ENCODE data around the gene NMS. TPM values are rescaled to one million over a fixed set of nuclear protein-coding genes. Genes with fewer than 3 reads are reported as not detected.

NMS gene
- total RNA-seq, 5 donors from 2014 or later (not counting 1 experiment from before 2014, with no cell fraction given), result not detected

GRCh38 chr2:100509066-100509465 lies 38.8 kb downstream of the NMS start:
- Mint-ChIP-seq H3K9me3 (peaks cover 4 to 20% (median 20%) of the 10 kb centered on the region in 3 donors), H3K4me1 (peaks cover 0 to 2% (median 0%) of the 10 kb centered on the region in 3 donors), H3K4me3 (no peak overlapping the region), H3K27ac (no peak overlapping the region), H3K36me3 (no peaks in the 10 kb centered on the region), H3K27me3 (peaks cover 3 to 16% of the 10 kb centered on the region in 2 donors)
- Histone ChIP-seq H3K27ac (ENCODE audit: low read length) (no peak overlapping the region), H3K9me3 (no peaks in the 10 kb centered on the region), H3K27me3 (replicated peaks in 1 of 2; ENCODE audit: control insufficient read depth in 2 of 2, extremely low read depth in 1 of 2, insufficient read depth in 2 of 2, low read length in 1 of 2) (peaks cover 0 to 3% of the 10 kb centered on the region in 2 experiments), H3K4me3 (ENCODE audit: control insufficient read depth in 1 of 2, extremely low read depth in 1 of 2, low read length in 1 of 2) (no peak overlapping the region), H3K36me3 (ENCODE audit: control insufficient read depth in 2 of 2, extremely low read depth in 1 of 2, insufficient read depth in 1 of 2, low read length in 1 of 2) (no peaks in the 10 kb centered on the region), H3K4me1 (ENCODE audit: control insufficient read depth in 1 of 2, extremely low read depth in 1 of 2, insufficient read depth in 2 of 2, low read length in 2 of 2) (no peaks in the 10 kb centered on the region)
- 100% methylated on average over 4 of the region's 7 CpGs for WGBS (ENCODE audit: insufficient coverage)
- ChIA-PET CTCF (no interaction called here), POLR2A (interaction anchor here in 1 of 2 donors (0.7 kb wide), 1 partner anchor 585 kb away, joined by 3 read pairs; no protein-coding TSS in a partner anchor)
- ATAC-seq (replicated peaks in 1 of 4) (no peak), DNase-seq (no peak)

- ATAC-seq (replicated peaks in 1 of 4) (no peak), DNase-seq (no peak)
- H3K36me3 Mint-ChIP-seq, result no peaks in the 10 kb centered on the region
- H3K27ac Mint-ChIP-seq, result no peak overlapping the region
- 29% methylated on average over 2 of the region's 4 CpGs for WGBS (ENCODE audit: insufficient coverage)
- ChIA-PET POLR2A (interaction anchor here in 1 of 2 donors (0.6 kb wide), 1 partner anchor 498 kb away, joined by 3 read pairs; no protein-coding TSS in a partner anchor), CTCF (no interaction called here)
- no peak overlapping the region for H3K4me3 ChIP-seq (ENCODE audit: control insufficient read depth in 1 of 2, extremely low read depth in 1 of 2, low read length in 1 of 2)
- H3K9me3 ChIP-seq, result no peaks in the 10 kb centered on the region
- H3K27me3 ChIP-seq (replicated peaks in 1 of 2; ENCODE audit: control insufficient read depth in 2 of 2, extremely low read depth in 1 of 2, insufficient read depth in 2 of 2, low read length in 1 of 2), result no peaks in the 10 kb centered on the region
- no peaks in the 10 kb centered on the region for H3K4me1 ChIP-seq (ENCODE audit: control insufficient read depth in 1 of 2, extremely low read depth in 1 of 2, insufficient read depth in 2 of 2, low read length in 2 of 2)
- no peak overlapping the region for H3K27ac ChIP-seq (ENCODE audit: low read length)
- no peak overlapping the region for H3K4me3 Mint-ChIP-seq
- peaks cover 0 to under 1% (median 0%) of the 10 kb centered on the region in 3 donors for H3K9me3 Mint-ChIP-seq
- H3K36me3 ChIP-seq (ENCODE audit: control insufficient read depth in 2 of 2, extremely low read depth in 1 of 2, insufficient read depth in 1 of 2, low read length in 1 of 2), result no peaks in the 10 kb centered on the region
- H3K4me1 Mint-ChIP-seq, result peaks cover 0 to 2% (median 0%) of the 10 kb centered on the region in 3 donors
- H3K27me3 Mint-ChIP-seq, result peaks cover 2 to 12% of the 10 kb centered on the region in 2 donors
Observed at GRCh38 chr2:100513650-100514049, 43.4 kb downstream of the NMS start.

- no peak overlapping the region for H3K4me3 Mint-ChIP-seq
- peaks cover 5 to 11% of the 10 kb centered on the region in 2 donors for H3K27me3 Mint-ChIP-seq
- no peak overlapping the region for H3K27ac Mint-ChIP-seq
- H3K4me1 ChIP-seq (ENCODE audit: control insufficient read depth in 1 of 2, extremely low read depth in 1 of 2, insufficient read depth in 2 of 2, low read length in 2 of 2), result no peaks in the 10 kb centered on the region
- H3K27me3 ChIP-seq (replicated peaks in 1 of 2; ENCODE audit: control insufficient read depth in 2 of 2, extremely low read depth in 1 of 2, insufficient read depth in 2 of 2, low read length in 1 of 2), result no peaks in the 10 kb centered on the region
- no peaks in the 10 kb centered on the region for H3K9me3 ChIP-seq
- WGBS (ENCODE audit: insufficient coverage), result no CpG with 5 or more reads among the region's 1 CpG
- no peak overlapping the region for H3K27ac ChIP-seq (ENCODE audit: low read length)
- ChIA-PET POLR2A (no interaction called here), CTCF (no interaction called here)
- no peak overlapping the region for H3K4me3 ChIP-seq (ENCODE audit: control insufficient read depth in 1 of 2, extremely low read depth in 1 of 2, low read length in 1 of 2)
- DNase-seq, result no peak
- no peaks in the 10 kb centered on the region for H3K36me3 ChIP-seq (ENCODE audit: control insufficient read depth in 2 of 2, extremely low read depth in 1 of 2, insufficient read depth in 1 of 2, low read length in 1 of 2)
- ATAC-seq (replicated peaks in 1 of 4), result no peak
- no peaks in the 10 kb centered on the region for H3K9me3 Mint-ChIP-seq
- peaks cover 0 to 2% (median 0%) of the 10 kb centered on the region in 3 donors for H3K4me1 Mint-ChIP-seq
- no peaks in the 10 kb centered on the region for H3K36me3 Mint-ChIP-seq
Observed at GRCh38 chr2:100517556-100517955, 47.3 kb downstream of the NMS start.

GRCh38 chr2:100518801-100519200 lies 48.5 kb downstream of the NMS start:
- Histone ChIP-seq H3K27me3 (replicated peaks in 1 of 2; ENCODE audit: control insufficient read depth in 2 of 2, extremely low read depth in 1 of 2, insufficient read depth in 2 of 2, low read length in 1 of 2) (no peaks in the 10 kb centered on the region), H3K4me3 (ENCODE audit: control insufficient read depth in 1 of 2, extremely low read depth in 1 of 2, low read length in 1 of 2) (no peak overlapping the region), H3K27ac (ENCODE audit: low read length) (no peak overlapping the region), H3K4me1 (ENCODE audit: control insufficient read depth in 1 of 2, extremely low read depth in 1 of 2, insufficient read depth in 2 of 2, low read length in 2 of 2) (no peaks in the 10 kb centered on the region), H3K9me3 (no peaks in the 10 kb centered on the region), H3K36me3 (ENCODE audit: control insufficient read depth in 2 of 2, extremely low read depth in 1 of 2, insufficient read depth in 1 of 2, low read length in 1 of 2) (no peaks in the 10 kb centered on the region)
- Mint-ChIP-seq H3K4me3 (no peak overlapping the region), H3K4me1 (peaks cover 0 to under 1% (median 0%) of the 10 kb centered on the region in 3 donors), H3K27me3 (peaks cover 5 to 11% of the 10 kb centered on the region in 2 donors), H3K36me3 (no peaks in the 10 kb centered on the region), H3K27ac (no peak overlapping the region), H3K9me3 (no peaks in the 10 kb centered on the region)
- 33% methylated on average over 1 of the region's 2 CpGs for whole genome bisulfite sequencing (ENCODE audit: insufficient coverage)
- ATAC-seq (replicated peaks in 1 of 4), result no peak
- CTCF ChIA-PET, result no interaction called here
- no peak for DNase-seq
- POLR2A ChIA-PET, result no interaction called here

- ChIA-PET POLR2A (no interaction called here), CTCF (no interaction called here)
- WGBS (ENCODE audit: insufficient coverage), result 67% methylated on average over 1 of the region's 2 CpGs
- DNase-seq (no peak), ATAC-seq (replicated peaks in 1 of 4) (no peak)
- H3K36me3 ChIP-seq (ENCODE audit: control insufficient read depth in 2 of 2, extremely low read depth in 1 of 2, insufficient read depth in 1 of 2, low read length in 1 of 2), result no peaks in the 10 kb centered on the region
- no peaks in the 10 kb centered on the region for H3K36me3 Mint-ChIP-seq
- no peaks in the 10 kb centered on the region for H3K9me3 ChIP-seq
- no peaks in the 10 kb centered on the region for H3K27me3 ChIP-seq (replicated peaks in 1 of 2; ENCODE audit: control insufficient read depth in 2 of 2, extremely low read depth in 1 of 2, insufficient read depth in 2 of 2, low read length in 1 of 2)
- no peak overlapping the region for H3K27ac ChIP-seq (ENCODE audit: low read length)
- H3K4me3 ChIP-seq (ENCODE audit: control insufficient read depth in 1 of 2, extremely low read depth in 1 of 2, low read length in 1 of 2), result no peak overlapping the region
- no peak overlapping the region for H3K27ac Mint-ChIP-seq
- no peaks in the 10 kb centered on the region for H3K4me1 Mint-ChIP-seq
- no peaks in the 10 kb centered on the region for H3K4me1 ChIP-seq (ENCODE audit: control insufficient read depth in 1 of 2, extremely low read depth in 1 of 2, insufficient read depth in 2 of 2, low read length in 2 of 2)
- H3K27me3 Mint-ChIP-seq, result peaks cover 5 to 11% of the 10 kb centered on the region in 2 donors
- no peak overlapping the region for H3K4me3 Mint-ChIP-seq
- H3K9me3 Mint-ChIP-seq, result no peaks in the 10 kb centered on the region
Observed at GRCh38 chr2:100520224-100520623, 49.9 kb downstream of the NMS start.

GRCh38 chr2:100522430-100522829 lies 52.1 kb downstream of the NMS start:
- no peaks in the 10 kb centered on the region for H3K4me1 Mint-ChIP-seq
- WGBS (ENCODE audit: insufficient coverage), result 100% methylated on average over 1 of the region's 1 CpG
- H3K27me3 Mint-ChIP-seq, result peaks cover 5 to 11% of the 10 kb centered on the region in 2 donors
- POLR2A ChIA-PET, result no interaction called here
- no peaks in the 10 kb centered on the region for H3K9me3 Mint-ChIP-seq
- no peaks in the 10 kb centered on the region for H3K27me3 ChIP-seq (replicated peaks in 1 of 2; ENCODE audit: control insufficient read depth in 2 of 2, extremely low read depth in 1 of 2, insufficient read depth in 2 of 2, low read length in 1 of 2)
- no peaks in the 10 kb centered on the region for H3K4me1 ChIP-seq (ENCODE audit: control insufficient read depth in 1 of 2, extremely low read depth in 1 of 2, insufficient read depth in 2 of 2, low read length in 2 of 2)
- CTCF ChIA-PET, result no interaction called here
- no peak for ATAC-seq (replicated peaks in 1 of 4)
- no peak overlapping the region for H3K27ac ChIP-seq (ENCODE audit: low read length)
- DNase-seq, result no peak
- H3K36me3 ChIP-seq (ENCODE audit: control insufficient read depth in 2 of 2, extremely low read depth in 1 of 2, insufficient read depth in 1 of 2, low read length in 1 of 2), result no peaks in the 10 kb centered on the region
- H3K4me3 ChIP-seq (ENCODE audit: control insufficient read depth in 1 of 2, extremely low read depth in 1 of 2, low read length in 1 of 2), result no peak overlapping the region
- H3K4me3 Mint-ChIP-seq, result no peak overlapping the region
- no peak overlapping the region for H3K27ac Mint-ChIP-seq
- no peaks in the 10 kb centered on the region for H3K9me3 ChIP-seq
- no peaks in the 10 kb centered on the region for H3K36me3 Mint-ChIP-seq

- no peak for ATAC-seq (replicated peaks in 1 of 4)
- Histone ChIP-seq H3K9me3 (no peaks in the 10 kb centered on the region), H3K4me1 (ENCODE audit: control insufficient read depth in 1 of 2, extremely low read depth in 1 of 2, insufficient read depth in 2 of 2, low read length in 2 of 2) (no peaks in the 10 kb centered on the region), H3K27me3 (replicated peaks in 1 of 2; ENCODE audit: control insufficient read depth in 2 of 2, extremely low read depth in 1 of 2, insufficient read depth in 2 of 2, low read length in 1 of 2) (no peaks in the 10 kb centered on the region), H3K4me3 (ENCODE audit: control insufficient read depth in 1 of 2, extremely low read depth in 1 of 2, low read length in 1 of 2) (no peak overlapping the region), H3K36me3 (ENCODE audit: control insufficient read depth in 2 of 2, extremely low read depth in 1 of 2, insufficient read depth in 1 of 2, low read length in 1 of 2) (no peaks in the 10 kb centered on the region), H3K27ac (ENCODE audit: low read length) (no peak overlapping the region)
- Mint-ChIP-seq H3K27ac (no peak overlapping the region), H3K4me3 (no peak overlapping the region), H3K9me3 (no peaks in the 10 kb centered on the region), H3K27me3 (peaks cover 0 to 3% of the 10 kb centered on the region in 2 donors), H3K4me1 (no peaks in the 10 kb centered on the region), H3K36me3 (no peaks in the 10 kb centered on the region)
- CTCF ChIA-PET, result interaction anchor here in 1 of 2 donors (0.6 kb wide), 1 partner anchor 649 kb away, joined by 3 read pairs; no protein-coding TSS in a partner anchor
- POLR2A ChIA-PET, result no interaction called here
- 33% methylated on average over 1 of the region's 2 CpGs for WGBS (ENCODE audit: insufficient coverage)
- no peak for DNase-seq
Observed at GRCh38 chr2:100524331-100524730, 54.0 kb downstream of the NMS start.

Measured in T-cell (primary cell).